ENCODE data around the gene NRXN3.
A peak's percentile ranks its signal among the peaks of the same experiment; 100 is the strongest.

The NRXN3 gene

GRCh38 chr14:78666336-78667056 is 496.3 kb downstream of the NRXN3 start:
- no peak for DNase-seq

DNA sequence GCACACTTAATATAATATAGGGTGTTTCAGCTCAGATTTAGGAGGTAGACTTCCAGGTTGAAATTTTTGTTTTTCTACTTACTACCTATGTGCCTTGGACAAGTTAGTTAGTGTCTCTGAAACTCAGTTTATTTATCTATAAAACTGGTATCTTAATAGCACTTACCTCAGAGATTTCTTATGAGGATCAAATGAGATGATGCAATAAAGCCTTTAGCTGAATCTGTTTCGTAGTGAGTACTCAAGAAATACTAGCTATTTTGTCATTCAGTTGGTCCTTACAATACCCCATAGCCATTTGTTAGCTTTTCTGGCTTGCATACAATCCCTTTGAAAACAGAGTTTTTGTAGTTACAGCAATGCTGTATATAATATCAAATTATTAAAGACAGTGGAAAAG is 497.0 kb downstream of the NRXN3 start:
- DNase-seq: no peak

DNA sequence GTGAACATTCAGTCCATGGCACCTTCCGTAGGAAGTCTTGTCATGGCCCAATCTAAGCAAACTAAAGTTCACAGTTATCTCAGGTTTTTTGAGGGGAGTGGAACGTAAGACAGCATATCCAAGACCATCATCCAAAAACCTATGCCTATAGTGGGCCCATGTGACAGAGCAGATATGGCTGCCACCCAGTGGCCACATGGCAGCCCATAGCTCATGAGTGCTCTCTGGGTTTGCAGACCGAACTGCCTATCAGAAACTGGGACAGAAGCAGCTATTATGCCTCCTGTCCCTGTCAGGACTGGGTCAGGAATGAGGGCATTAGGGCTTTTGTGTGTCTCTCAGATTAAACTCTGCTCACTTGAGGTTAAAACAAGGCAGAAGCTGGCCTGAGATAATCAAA is 503.7 kb downstream of the NRXN3 start:
- no peak for DNase-seq

DNA sequence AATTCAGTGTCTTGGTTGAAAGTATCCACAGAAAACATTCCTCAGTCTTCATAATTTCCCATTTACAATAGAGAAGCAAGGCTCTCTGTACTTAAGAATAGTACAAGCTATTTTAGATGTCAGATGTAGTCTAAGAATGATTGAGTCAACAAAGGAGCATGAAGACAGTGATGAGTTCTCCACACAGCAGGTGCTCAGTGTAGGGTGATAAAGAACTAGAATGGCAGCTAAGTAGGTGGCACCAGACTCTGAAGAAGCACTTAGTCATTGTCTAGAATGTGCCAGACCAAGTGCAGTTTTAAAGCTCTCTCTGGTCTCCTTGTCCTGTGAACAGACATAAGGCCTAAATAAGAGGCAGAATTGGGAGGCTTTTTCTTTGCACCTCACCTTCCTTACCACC is 504.6 kb downstream of the NRXN3 start:
- DNase-seq: no peak

- DNase-seq: no peak
These were observed 513.0 kb downstream of the NRXN3 start for GRCh38 chr14:78683206-78683605.

DNA sequence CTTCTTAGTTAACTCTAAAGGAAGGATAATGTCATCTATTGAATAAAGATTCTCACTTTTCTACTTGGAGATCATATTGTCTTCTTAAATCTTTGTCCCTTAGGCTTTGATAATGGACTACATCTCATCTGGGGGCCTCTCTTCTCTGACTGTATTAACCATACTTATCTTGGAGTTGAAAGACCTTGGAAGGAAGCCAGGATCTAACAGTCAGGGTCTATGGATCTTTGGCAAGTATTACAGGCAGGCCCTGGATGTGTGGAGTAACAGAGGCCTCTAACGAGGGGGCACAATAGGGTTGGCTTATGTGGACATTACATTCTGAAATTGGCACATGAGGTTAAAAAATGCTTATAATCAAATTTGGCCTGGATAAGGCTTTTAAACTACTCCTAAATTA is 513.8 kb downstream of the NRXN3 start:
- DNase-seq: no peak

GRCh38 chr14:78688503-78688902 is 518.3 kb downstream of the NRXN3 start:
- DNase-seq: no peak

GRCh38 chr14:78690836-78691235 is 520.7 kb downstream of the NRXN3 start:
- DNase-seq: no peak

GRCh38 chr14:78697341-78697740 is 527.2 kb downstream of the NRXN3 start:
- DNase-seq: no peak

GRCh38 chr14:78698991-78699390 is 528.8 kb downstream of the NRXN3 start:
- DNase-seq: no peak

DNA sequence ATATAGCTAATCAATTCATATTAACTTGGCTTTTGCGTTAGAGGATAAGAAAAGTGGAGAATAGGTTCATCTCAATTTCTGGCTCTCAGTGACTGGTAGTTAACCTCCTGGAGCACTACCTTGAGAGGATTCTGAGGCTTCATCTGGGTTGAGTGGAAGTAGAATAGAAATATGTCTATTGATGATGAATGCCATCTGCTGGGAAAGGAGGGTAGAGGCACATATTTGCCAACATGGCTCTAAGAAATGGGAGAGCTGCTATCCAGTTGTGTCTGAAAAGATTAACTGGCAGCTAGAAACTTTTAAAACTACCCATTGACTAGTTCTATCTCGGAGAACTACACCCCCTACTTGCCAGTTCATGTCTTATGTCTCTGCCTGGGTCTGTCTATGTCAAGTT is 530.1 kb downstream of the NRXN3 start:
- no peak for DNase-seq

GRCh38 chr14:78701246-78701645 is 531.1 kb downstream of the NRXN3 start:
- no peak for DNase-seq

DNA sequence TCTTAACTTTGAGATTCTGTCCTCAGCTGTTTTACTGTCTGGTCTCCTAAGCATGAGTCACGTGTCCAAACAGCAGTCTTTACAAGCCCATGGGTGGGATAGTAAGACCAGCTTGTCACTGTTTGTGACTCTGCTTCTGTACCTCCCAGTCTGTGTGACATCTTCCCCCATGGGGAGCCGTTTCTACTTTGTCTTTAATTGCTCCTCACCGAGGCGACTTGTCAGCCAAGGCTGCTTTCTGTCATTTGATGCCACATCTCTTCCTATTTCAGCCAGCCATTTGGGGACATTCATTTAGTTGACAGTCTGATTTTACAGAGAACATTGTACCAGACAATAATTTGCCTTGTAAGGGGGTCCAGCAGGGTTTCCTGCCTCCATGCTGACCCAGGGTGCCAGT is 534.8 kb downstream of the NRXN3 start:
- DNase-seq: no peak

- no peak for DNase-seq
These were observed 535.8 kb downstream of the NRXN3 start for GRCh38 chr14:78705989-78706388.

DNA sequence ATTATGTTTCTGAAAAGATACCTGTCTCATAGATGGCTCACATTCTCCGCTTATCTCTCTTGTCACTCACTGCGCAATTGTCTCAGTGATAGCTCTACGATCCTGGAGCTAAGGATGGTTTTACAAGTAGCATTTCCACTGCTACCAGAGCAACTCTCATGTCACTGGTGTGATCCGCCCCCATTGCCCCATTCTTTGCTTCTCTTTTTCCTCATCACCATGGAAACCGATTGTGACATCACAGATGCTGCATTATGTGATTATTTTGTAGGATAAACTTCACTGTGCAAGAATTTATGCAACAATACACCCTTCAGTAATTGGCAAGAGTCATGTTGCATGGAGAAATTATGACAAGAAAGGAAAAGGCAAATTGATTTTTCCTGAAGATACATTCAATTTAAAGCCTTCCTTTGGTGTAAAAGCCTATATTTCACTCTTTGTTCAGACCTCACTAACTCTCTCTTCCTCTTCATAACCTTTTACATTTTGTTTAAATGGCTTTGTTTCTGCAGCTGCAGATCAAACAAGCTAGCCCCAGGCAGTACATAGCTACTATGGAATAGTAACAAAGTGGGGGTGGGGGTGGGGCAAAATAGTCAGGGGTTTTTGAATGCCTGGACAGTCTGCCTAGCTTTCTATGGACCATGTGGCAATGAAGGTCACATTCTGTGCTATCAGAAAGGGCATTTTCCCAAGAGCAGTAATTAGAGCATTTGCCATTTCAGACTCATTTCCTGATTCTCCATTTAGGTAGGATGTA is 539.8 kb downstream of the NRXN3 start:
- DNase-seq: no peak

- no peak for DNase-seq
These were observed 540.8 kb downstream of the NRXN3 start for GRCh38 chr14:78710963-78711362.

GRCh38 chr14:78713716-78714115 is 543.5 kb downstream of the NRXN3 start:
- DNase-seq: no peak

- no peak for DNase-seq
These were observed 544.5 kb downstream of the NRXN3 start for GRCh38 chr14:78714711-78715110.

GRCh38 chr14:78721756-78722480 is 551.7 kb downstream of the NRXN3 start:
- peak; percentile 42 for DNase-seq

GRCh38 chr14:78725086-78725485 is 554.9 kb downstream of the NRXN3 start:
- no peak for DNase-seq

DNA sequence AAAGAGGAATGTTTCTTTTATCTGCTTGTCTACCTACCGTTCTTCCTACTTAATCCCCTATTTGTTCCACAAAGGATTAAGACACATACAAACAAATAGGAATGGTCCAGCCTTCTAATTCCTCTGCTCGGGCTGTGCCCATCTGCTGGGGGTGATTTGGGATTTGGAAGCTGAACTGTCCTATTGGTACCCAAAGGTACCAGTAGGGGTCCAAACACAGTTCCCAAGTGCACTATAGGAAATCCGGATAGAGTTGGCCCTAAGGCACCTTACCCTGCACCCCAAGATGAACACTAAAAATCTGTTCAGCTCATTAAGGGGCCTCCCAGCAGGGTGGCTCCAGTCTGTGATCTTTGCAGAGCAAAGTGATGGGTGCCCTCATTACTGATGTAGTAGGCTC is 566.9 kb downstream of the NRXN3 start:
- DNase-seq: no peak

DNA sequence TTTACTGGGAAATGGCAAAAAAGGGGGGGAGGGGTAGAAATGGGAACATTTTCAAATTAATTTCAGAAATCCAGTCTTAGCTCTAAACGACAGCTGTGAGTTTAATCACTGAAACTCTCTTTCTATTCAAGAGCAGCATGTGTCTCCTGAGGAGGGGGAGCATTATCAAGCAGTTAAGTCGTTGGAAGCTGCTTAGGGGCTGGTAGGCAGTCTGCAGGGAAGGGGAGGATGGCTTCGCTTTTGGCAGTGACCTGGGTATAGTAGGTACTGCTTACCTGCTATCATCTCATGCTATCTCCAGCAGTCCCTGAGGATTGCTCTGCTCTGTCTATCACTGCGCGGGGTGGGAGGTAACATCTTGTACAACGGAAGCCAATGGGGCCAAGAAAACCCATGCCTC is 567.4 kb downstream of the NRXN3 start:
- DNase-seq: no peak

DNA sequence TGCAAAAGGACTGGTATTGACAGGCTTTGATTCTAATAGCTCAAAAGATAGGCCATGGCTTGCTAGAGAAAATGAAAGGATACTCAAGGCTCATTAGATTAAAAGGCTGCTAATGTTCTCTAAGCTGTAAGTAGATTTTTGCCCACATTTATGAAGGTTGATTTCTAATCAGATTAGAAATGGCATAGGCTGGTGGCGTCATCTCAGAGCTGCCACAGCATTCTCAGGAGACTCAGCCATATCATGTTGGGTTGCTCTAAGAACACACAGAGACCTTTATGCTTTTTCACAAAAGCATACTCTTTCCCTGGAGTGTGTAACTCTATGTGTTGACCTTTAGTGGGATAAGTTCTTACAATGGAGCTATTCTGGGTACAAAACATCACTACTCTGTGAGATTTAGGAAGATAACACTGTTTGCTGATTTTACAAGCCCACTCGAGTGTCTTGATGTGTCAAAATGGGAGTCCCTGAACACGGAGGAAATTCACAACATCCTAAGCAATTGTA is 576.0 kb downstream of the NRXN3 start:
- no peak for DNase-seq

DNA sequence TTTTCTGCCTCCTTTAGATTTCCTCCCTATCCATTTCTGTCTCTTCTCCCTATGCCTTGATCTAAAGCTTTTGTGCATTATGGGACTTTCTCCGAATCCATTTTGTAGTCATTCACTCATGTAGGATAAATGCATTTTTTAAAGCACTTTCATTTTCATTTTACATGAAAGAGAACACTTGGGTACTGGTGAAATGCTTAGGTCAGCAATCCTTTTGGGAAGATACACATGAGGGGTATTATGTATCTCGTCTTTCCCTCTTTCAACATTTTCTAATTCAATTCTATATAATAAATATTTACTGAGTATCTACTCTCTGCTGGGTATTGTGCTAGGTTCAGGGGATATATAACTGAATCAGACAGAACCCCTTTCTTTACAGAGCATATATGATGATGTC is 577.6 kb downstream of the NRXN3 start:
- DNase-seq: no peak

All from NCI-H1436 treated with DMSO at 0.1 percent for 48 hours (cell line).